ENCODE data around the gene CACNA1E.

The CACNA1E gene

GRCh38 chr1:181701891-181702290 is 218.6 kb downstream of the CACNA1E start:
- no peak for DNase-seq (ENCODE audit: low read depth)

GRCh38 chr1:181704546-181704945 is 221.2 kb downstream of the CACNA1E start:
- DNase-seq (ENCODE audit: low read depth), result no peak

DNA sequence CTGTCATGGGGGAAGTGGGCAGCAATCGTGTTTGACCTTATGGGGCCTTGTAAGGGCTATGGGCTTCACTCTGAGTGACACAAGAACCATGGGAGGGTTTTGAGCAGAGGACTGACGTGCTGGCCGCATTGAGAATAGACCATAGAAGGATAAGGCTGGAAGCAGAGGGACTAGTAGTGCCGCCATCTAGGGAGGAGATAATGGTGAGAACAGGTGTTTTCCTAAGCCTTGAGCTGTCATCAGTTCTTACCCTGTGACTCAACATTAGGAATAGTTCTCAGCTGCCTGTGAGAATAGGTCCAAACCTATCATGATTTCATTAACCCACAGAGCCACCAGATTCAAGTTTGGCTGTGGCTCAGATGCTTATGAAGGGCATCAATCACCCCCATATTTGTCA is 228.5 kb downstream of the CACNA1E start:
- DNase-seq (ENCODE audit: low read depth), result no peak

DNA sequence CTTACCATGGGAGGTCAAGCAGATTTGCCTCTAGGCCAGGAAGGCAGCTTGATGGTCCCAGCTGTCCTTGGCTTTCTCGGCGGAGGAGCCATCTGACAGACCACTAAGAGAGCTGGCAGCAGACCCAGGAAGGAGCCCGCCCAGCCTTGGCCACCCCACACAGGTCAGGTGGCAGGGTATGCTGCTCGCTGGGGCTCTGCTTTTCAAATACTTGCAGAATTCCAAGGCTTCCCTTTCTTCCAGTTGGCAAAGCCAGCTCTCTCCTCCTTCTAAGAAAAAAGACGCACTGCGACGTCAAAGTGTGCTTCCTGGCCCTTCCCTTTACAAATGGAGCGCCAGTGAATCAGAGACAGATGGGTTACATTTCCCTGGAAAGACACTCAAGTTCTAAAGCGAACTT is 229.4 kb downstream of the CACNA1E start:
- DNase-seq (ENCODE audit: low read depth), result no peak

DNA sequence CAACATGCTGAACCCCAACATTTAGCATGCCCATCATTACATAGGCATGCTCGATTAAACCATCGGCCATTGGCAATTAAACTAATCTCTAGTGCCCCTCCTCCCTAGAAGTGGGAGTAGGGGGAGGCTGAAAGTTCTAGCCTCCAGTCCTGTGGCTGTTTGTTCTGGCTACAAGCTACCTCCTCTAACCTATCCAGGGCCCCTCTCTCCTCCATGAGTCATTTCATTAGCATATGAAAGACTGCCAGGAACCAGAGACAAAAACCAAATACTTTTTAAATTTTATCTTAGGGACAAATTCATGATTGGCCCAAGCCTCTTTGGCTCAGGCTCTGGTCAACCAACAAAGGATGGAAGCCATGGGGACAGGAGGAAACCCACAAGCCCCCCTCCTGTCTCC is 231.1 kb downstream of the CACNA1E start:
- no peak for DNase-seq (ENCODE audit: low read depth)

DNA sequence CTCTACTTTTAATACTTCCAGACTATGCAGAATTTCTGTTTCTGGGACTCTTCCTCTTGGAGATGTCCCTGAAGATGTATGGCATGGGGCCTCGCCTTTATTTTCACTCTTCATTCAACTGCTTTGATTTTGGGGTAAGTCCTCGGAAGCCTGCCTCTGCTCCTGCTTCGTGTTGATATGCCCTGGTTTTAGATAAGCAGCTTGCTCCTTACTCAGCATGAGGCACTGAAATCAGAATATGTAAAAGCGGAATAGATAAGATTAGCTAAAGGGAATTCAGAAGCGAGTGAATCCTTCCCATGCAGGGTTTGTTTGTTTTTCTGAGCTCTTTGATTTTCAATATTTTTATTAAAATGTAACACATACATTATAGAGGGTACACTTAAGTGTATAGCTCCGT is 234.7 kb downstream of the CACNA1E start:
- DNase-seq (ENCODE audit: low read depth), result no peak

DNA sequence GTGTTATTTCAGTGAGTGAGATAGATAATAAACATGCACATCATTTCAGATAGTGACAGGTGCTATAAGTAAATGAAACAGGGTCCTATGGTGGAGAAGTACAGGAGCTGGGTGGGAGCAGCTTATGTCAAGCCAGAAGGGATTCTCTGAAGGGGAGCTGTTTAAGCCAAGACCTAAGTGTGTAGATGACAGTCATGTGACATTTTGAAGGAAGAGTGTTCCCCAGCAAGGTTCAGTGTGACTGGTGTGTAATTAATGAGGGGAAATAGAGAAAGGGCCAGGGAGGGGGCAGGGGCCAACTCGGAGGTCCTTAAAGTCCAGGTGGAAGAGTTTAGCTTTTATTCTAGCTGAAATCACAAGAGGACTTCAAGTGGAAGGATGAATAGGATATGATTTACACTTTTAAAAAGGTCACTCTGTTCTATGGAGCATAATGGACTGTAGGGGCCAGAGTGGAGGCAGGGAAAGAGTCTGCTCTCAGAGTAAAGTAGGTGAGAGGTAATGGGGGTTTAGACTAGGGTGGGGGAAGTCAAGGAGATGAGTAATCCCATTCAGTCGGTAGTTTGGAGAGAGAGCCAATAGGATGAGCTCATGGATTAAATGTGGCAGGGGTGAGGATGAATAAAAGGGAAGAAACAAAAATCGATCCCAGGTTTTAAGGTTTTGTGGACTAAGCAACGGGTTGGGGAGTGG is 243.1 kb downstream of the CACNA1E start:
- DNase-seq (ENCODE audit: low read depth), result no peak

DNA sequence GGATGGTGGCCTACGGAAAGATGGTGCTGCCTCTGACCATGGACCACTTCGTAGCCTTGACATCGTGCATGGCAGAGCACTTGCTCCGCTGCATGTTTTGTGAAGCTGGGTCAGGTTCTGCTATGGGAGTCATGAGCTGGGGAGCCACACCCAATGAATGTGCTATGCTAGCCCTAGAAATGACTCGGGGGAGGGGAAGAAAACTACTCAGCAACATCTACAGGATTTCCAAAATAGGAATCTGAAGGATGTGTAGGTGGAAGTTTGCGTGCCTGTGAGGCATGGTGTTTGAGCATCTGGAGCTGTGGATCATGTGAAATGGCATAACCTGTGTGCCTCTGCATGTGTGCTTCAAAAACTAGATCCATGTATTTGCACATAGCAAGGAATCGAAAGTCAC is 247.3 kb downstream of the CACNA1E start:
- DNase-seq (ENCODE audit: low read depth), result no peak

- no peak for DNase-seq (ENCODE audit: low read depth)
Observed at GRCh38 chr1:181732218-181732990, 249.1 kb downstream of the CACNA1E start.

DNA sequence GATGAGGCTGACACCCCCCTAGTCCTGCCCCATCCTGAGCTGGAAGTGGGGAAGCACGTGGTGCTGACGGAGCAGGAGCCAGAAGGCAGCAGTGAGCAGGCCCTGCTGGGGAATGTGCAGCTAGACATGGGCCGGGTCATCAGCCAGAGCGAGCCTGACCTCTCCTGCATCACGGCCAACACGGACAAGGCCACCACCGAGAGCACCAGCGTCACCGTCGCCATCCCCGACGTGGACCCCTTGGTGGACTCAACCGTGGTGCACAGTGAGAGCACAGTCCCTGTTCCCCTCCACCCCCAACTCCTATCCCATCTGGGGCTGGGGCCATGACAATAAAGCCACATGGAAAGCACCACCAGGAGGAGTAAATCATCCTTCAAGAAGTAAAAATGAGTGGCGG is 250.2 kb downstream of the CACNA1E start:
- DNase-seq (ENCODE audit: low read depth), result no peak

- no peak for DNase-seq (ENCODE audit: low read depth)
Observed at GRCh38 chr1:181737056-181737455, 253.7 kb downstream of the CACNA1E start.

DNA sequence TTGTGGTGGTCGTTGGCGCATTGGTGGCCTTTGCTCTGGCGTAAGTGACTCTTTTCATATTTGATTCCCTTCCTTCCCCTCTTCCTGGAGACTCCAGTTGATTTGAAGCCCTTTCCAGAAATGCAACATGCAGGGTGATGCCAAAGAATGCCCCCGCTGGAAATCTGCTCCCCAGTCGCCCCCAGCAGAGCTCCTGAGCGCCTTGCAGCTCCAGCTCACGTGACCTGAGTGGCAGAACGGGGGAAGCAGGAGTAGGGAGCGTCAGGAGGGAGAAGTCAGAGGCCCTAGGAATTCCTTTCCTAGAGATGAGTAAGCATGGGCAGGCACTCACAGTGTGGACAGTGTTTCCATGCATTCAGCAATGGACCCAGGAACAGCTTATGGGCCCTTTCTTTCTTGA is 255.9 kb downstream of the CACNA1E start:
- DNase-seq (ENCODE audit: low read depth), result no peak

DNA sequence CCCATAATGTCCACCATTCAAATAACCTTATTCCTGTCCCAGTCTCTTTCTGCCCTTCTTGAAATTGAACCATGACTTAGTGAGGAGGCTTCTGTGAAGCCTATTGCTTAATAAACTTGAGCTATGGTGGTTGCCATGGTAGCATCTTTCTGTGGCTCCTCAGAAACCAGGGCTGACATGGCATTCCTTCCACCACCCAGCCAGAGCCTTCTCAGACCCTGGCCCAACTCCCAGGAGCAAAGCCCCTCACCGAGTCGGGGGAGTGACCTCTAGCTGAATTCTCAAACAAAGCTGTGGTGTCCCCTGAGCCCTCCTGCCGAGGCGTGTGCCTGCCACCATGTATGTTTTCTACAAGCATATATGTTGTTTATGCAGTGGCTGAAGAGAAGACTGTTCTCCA is 259.1 kb downstream of the CACNA1E start:
- DNase-seq (ENCODE audit: low read depth), result no peak

- DNase-seq (ENCODE audit: low read depth), result no peak
Observed at GRCh38 chr1:181743878-181744312, 260.6 kb downstream of the CACNA1E start.

- no peak for DNase-seq (ENCODE audit: low read depth)
Observed at GRCh38 chr1:181746224-181746623, 262.9 kb downstream of the CACNA1E start.

DNA sequence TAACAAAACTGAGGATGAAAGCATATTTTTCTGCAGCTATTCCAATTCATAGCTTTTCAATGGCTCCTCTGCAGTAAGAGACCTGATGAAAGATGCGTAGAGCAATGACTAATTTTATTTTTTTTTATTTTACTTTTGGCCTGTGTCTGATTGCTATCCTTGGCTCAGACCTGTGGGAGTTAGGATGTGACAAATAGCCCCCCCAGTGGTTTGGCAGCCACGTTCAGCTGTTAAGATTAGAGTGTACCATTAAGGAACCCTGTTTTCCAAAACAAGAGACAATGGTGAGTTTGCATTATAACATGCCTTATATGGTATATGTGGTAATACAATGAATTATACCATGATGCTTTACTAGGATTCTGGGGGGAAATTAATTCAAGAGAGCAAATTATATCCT is 264.7 kb downstream of the CACNA1E start:
- no peak for DNase-seq (ENCODE audit: low read depth)

- no peak for DNase-seq (ENCODE audit: low read depth)
Observed at GRCh38 chr1:181754103-181754502, 270.8 kb downstream of the CACNA1E start.

DNA sequence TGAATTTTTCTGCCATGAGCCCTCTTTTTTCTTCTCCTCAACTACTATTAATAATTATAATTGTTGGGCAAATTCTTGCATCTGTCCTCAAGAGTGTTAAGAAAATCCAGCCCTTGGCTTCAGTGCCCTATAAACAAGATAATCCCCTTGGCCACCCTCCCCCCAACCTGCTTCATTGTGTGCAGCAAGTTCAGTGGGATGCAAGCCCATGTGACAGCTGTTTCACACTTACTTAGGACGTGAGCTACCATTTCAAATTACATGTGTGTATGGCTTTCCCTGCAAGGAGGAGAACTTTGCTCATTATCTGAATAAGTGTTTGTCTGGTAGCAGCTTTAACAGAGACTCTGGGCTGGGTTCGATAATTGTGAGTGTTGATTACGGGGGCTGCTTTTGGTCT is 276.2 kb downstream of the CACNA1E start:
- DNase-seq (ENCODE audit: low read depth), result no peak

DNA sequence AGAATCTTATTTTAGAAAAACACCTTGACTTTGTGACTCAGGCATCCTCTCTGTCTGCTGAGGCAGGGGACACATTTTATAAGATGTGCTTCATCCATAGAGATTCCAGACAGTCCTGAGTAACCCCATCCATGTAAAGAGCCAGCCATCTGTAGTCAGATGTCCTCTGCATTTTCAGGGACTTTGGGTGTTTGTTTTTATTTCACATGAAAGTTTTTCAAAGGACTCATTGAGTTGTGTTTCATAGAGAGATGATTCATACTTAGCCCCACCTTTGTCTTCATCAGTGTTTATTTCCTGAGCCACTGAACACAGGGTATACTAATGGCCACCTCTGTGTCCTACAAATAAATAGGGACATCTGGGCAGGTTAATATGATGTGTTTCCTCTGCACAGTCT is 280.4 kb downstream of the CACNA1E start:
- no peak for DNase-seq (ENCODE audit: low read depth)

DNA sequence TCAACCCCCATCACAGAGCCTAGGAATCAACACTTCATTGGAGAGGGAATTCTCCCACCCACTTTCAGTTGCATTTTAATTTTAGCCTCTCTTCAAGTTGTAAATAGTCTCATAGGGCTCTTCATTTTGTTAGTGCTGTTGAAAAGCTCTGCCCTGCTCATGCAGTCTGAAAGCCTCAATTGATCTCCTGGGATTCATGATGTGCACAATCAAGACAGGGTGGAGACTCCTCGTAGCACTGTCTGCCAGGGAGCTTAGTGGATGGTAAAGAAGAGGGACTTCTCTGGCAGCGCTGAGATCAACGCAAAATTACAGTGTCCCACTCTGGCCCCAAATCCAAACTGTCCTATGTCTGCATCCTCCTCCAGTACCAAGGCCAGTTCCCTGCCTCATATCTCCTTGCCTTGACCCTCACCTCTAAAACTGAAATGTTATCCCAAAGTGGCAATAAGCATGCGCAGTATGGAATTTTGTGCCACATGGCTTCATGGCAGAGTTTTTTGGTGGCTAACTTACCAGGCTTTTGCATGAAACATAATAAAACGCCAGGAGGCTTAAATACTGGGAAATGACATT is 282.2 kb downstream of the CACNA1E start:
- no peak for DNase-seq (ENCODE audit: low read depth)

- no peak for DNase-seq (ENCODE audit: low read depth)
Observed at GRCh38 chr1:181767001-181767708, 283.8 kb downstream of the CACNA1E start.

- DNase-seq (ENCODE audit: low read depth), result no peak
Observed at GRCh38 chr1:181768211-181768929, 285.1 kb downstream of the CACNA1E start.
